GM23248 (cell line): ENCODE measurements around the gene SHMT2.

ENCODE experiments used
- EZH2 ChIP-seq: fragments of 200-600 bp; sonication (generic); IDR thresholded peaks from 2 replicates; pipeline ENCODE4 v1.6.1; 2018; ENCODE audit warnings: antibody characterized with exemption, mild to moderate bottlenecking; ENCODE audit not compliant: insufficient read depth, poor library complexity, severe bottlenecking
- EZH2phosphoT487 ChIP-seq: fragments of 200-600 bp; sonication (generic); IDR thresholded peaks from 2 replicates; pipeline ENCODE4 v1.6.1; 2018; ENCODE audit warnings: antibody characterized with exemption, moderate library complexity, mild to moderate bottlenecking, low read depth; ENCODE audit not compliant: insufficient read depth

- no peak for TF ChIP-seq EZH2phosphoT487
- no peak for TF ChIP-seq EZH2
Measured at GRCh38 chr12:57183939-57184725, 45.4 kb upstream of the SHMT2 start.
